ENCODE results near the gene RNF212. TPM values are rescaled to one million over a fixed set of nuclear protein-coding genes. Genes with fewer than 3 reads are reported as not detected.
A peak's percentile ranks its signal among the peaks of the same experiment; 100 is the strongest.

Gene RNF212
- total RNA-seq, 2 donors from 2014 or later, result 2.1 to 2.6 TPM

GRCh38 chr4:1079711-1080265 lies 33.6 kb downstream of the RNF212 start:
- no peak overlapping the region for H3K4me3 Mint-ChIP-seq
- peaks cover 4% of the 10 kb centered on the region for H3K36me3 Mint-ChIP-seq (ENCODE audit: low read depth)
- peaks cover 9% of the 10 kb centered on the region for H3K4me1 Mint-ChIP-seq
- ATAC-seq (no peak), DNase-seq (no peak)
- H3K27ac Mint-ChIP-seq, result no peak overlapping the region
- no peaks in the 10 kb centered on the region for H3K9me3 ChIP-seq (ENCODE audit: control insufficient read depth, low read length, poor library complexity, severe bottlenecking)
- peaks cover 40% of the 10 kb centered on the region for H3K27me3 Mint-ChIP-seq

- no peak overlapping the region for H3K4me3 Mint-ChIP-seq
- peaks cover 11% of the 10 kb centered on the region for H3K4me1 Mint-ChIP-seq
- H3K9me3 ChIP-seq (ENCODE audit: control insufficient read depth, low read length, poor library complexity, severe bottlenecking), result no peaks in the 10 kb centered on the region
- no peak for DNase-seq
- H3K27ac Mint-ChIP-seq, result no peak overlapping the region
- H3K36me3 Mint-ChIP-seq (ENCODE audit: low read depth), result peaks cover 2% of the 10 kb centered on the region
- H3K27me3 Mint-ChIP-seq, result peaks cover 37% of the 10 kb centered on the region
- no peak for ATAC-seq
These were observed 34.9 kb downstream of the RNF212 start for GRCh38 chr4:1078490-1078889.

GRCh38 chr4:1077711-1078477 lies 35.5 kb downstream of the RNF212 start:
- ATAC-seq (no peak), DNase-seq (no peak)
- H3K4me1 Mint-ChIP-seq, result peaks cover 13% of the 10 kb centered on the region
- H3K27ac Mint-ChIP-seq, result no peak overlapping the region
- peaks cover 34% of the 10 kb centered on the region for H3K27me3 Mint-ChIP-seq
- H3K4me3 Mint-ChIP-seq, result no peak overlapping the region
- H3K9me3 ChIP-seq (ENCODE audit: control insufficient read depth, low read length, poor library complexity, severe bottlenecking), result no peaks in the 10 kb centered on the region
- H3K36me3 Mint-ChIP-seq (ENCODE audit: low read depth), result no peaks in the 10 kb centered on the region

GRCh38 chr4:1075809-1076699 lies 37.3 kb downstream of the RNF212 start:
- H3K4me3 Mint-ChIP-seq, result no peak overlapping the region
- H3K4me1 Mint-ChIP-seq, result peaks cover 10% of the 10 kb centered on the region
- DNase-seq (no peak), ATAC-seq (no peak)
- H3K27me3 Mint-ChIP-seq, result peaks cover 22% of the 10 kb centered on the region
- no peak overlapping the region for H3K27ac Mint-ChIP-seq
- no peaks in the 10 kb centered on the region for H3K36me3 Mint-ChIP-seq (ENCODE audit: low read depth)
- H3K9me3 ChIP-seq (ENCODE audit: control insufficient read depth, low read length, poor library complexity, severe bottlenecking), result no peaks in the 10 kb centered on the region

GRCh38 chr4:1075225-1075624 lies 38.1 kb downstream of the RNF212 start:
- Mint-ChIP-seq H3K27ac (no peak overlapping the region), H3K4me1 (peaks cover 9% of the 10 kb centered on the region), H3K4me3 (no peak overlapping the region), H3K36me3 (ENCODE audit: low read depth) (no peaks in the 10 kb centered on the region), H3K27me3 (peaks cover 21% of the 10 kb centered on the region)
- no peaks in the 10 kb centered on the region for H3K9me3 ChIP-seq (ENCODE audit: control insufficient read depth, low read length, poor library complexity, severe bottlenecking)
- ATAC-seq (no peak), DNase-seq (no peak)

- ATAC-seq (no peak), DNase-seq (no peak)
- Mint-ChIP-seq H3K27ac (no peak overlapping the region), H3K4me1 (peaks cover 12% of the 10 kb centered on the region), H3K36me3 (ENCODE audit: low read depth) (no peaks in the 10 kb centered on the region), H3K4me3 (no peak overlapping the region), H3K27me3 (peaks cover 25% of the 10 kb centered on the region)
- H3K9me3 ChIP-seq (ENCODE audit: control insufficient read depth, low read length, poor library complexity, severe bottlenecking), result no peaks in the 10 kb centered on the region
These were observed 39.3 kb downstream of the RNF212 start for GRCh38 chr4:1074077-1074476.

- no peaks in the 10 kb centered on the region for H3K9me3 ChIP-seq (ENCODE audit: control insufficient read depth, low read length, poor library complexity, severe bottlenecking)
- H3K4me3 Mint-ChIP-seq, result no peak overlapping the region
- peaks cover 36% of the 10 kb centered on the region for H3K27me3 Mint-ChIP-seq
- H3K27ac Mint-ChIP-seq, result peak overlapping the region; percentile 19
- H3K36me3 Mint-ChIP-seq (ENCODE audit: low read depth), result peaks cover 4% of the 10 kb centered on the region
- ATAC-seq, result peak; percentile 90
- peak in 1 of 3 donors; percentile 19 for DNase-seq
- H3K4me1 Mint-ChIP-seq, result peaks cover 12% of the 10 kb centered on the region
These were observed 40.4 kb downstream of the RNF212 start for GRCh38 chr4:1072830-1073446.

- no peak overlapping the region for H3K4me3 Mint-ChIP-seq
- peaks cover 12% of the 10 kb centered on the region for H3K4me1 Mint-ChIP-seq
- H3K27me3 Mint-ChIP-seq, result peaks cover 63% of the 10 kb centered on the region
- DNase-seq (no peak), ATAC-seq (no peak)
- H3K36me3 Mint-ChIP-seq (ENCODE audit: low read depth), result peaks cover 4% of the 10 kb centered on the region
- no peak overlapping the region for H3K27ac Mint-ChIP-seq
- no peaks in the 10 kb centered on the region for H3K9me3 ChIP-seq (ENCODE audit: control insufficient read depth, low read length, poor library complexity, severe bottlenecking)
These were observed 44.0 kb downstream of the RNF212 start for GRCh38 chr4:1069394-1069793.

GRCh38 chr4:1065732-1066131 lies 47.6 kb downstream of the RNF212 start:
- H3K27me3 Mint-ChIP-seq, result peaks cover 87% of the 10 kb centered on the region
- no peak for ATAC-seq

GRCh38 chr4:1062419-1062818 lies 50.9 kb downstream of the RNF212 start:
- no peak overlapping the region for H3K4me3 Mint-ChIP-seq
- H3K9me3 ChIP-seq (ENCODE audit: control insufficient read depth, low read length, poor library complexity, severe bottlenecking), result peaks cover 3% of the 10 kb centered on the region
- no peak overlapping the region for H3K27ac Mint-ChIP-seq
- ATAC-seq (no peak), DNase-seq (no peak)
- H3K4me1 Mint-ChIP-seq, result peaks cover 5% of the 10 kb centered on the region
- H3K27me3 Mint-ChIP-seq, result peaks cover 84% of the 10 kb centered on the region
- peaks cover 2% of the 10 kb centered on the region for H3K36me3 Mint-ChIP-seq (ENCODE audit: low read depth)

More at GRCh38 chr4:1065732-1066131, 47.6 kb downstream of the RNF212 start:
- DNase-seq, result no peak
- H3K36me3 Mint-ChIP-seq (ENCODE audit: low read depth), result peaks cover 7% of the 10 kb centered on the region
- peaks cover 3% of the 10 kb centered on the region for H3K9me3 ChIP-seq (ENCODE audit: control insufficient read depth, low read length, poor library complexity, severe bottlenecking)
- H3K4me1 Mint-ChIP-seq, result peaks cover 8% of the 10 kb centered on the region
- H3K27ac Mint-ChIP-seq, result no peak overlapping the region
- no peak overlapping the region for H3K4me3 Mint-ChIP-seq

GRCh38 chr4:1061760-1062159 lies 51.6 kb downstream of the RNF212 start:
- H3K36me3 Mint-ChIP-seq (ENCODE audit: low read depth), result peaks cover 2% of the 10 kb centered on the region
- H3K9me3 ChIP-seq (ENCODE audit: control insufficient read depth, low read length, poor library complexity, severe bottlenecking), result peaks cover 3% of the 10 kb centered on the region
- no peak for DNase-seq
- no peak overlapping the region for H3K27ac Mint-ChIP-seq
- no peak overlapping the region for H3K4me3 Mint-ChIP-seq
- H3K4me1 Mint-ChIP-seq, result peaks cover 5% of the 10 kb centered on the region
- ATAC-seq, result no peak
- H3K27me3 Mint-ChIP-seq, result peaks cover 79% of the 10 kb centered on the region

GRCh38 chr4:1061056-1061700 lies 52.2 kb downstream of the RNF212 start:
- peaks cover 3% of the 10 kb centered on the region for H3K9me3 ChIP-seq (ENCODE audit: control insufficient read depth, low read length, poor library complexity, severe bottlenecking)
- no peak for DNase-seq
- Mint-ChIP-seq H3K27ac (no peak overlapping the region), H3K4me3 (no peak overlapping the region), H3K36me3 (ENCODE audit: low read depth) (peaks cover 2% of the 10 kb centered on the region), H3K4me1 (peaks cover 6% of the 10 kb centered on the region), H3K27me3 (peaks cover 75% of the 10 kb centered on the region)
- ATAC-seq, result no peak
